Mesendoderm (in vitro differentiated cells): ENCODE measurements around the gene WDR18.
A peak's percentile ranks its signal among the peaks of the same experiment; 100 is the strongest.

Experiments used
- DNase-seq: peaks from one replicate; pipeline ENCODE4 v3.0.0; 2013
- H2AK5ac ChIP-seq: 2 replicates; pipeline ENCODE4 v1.6.1; 2013; ENCODE audit warnings: low read length, inconsistent platforms
- H2BK120ac ChIP-seq: 2 replicates; pipeline ENCODE4 v1.6.1; 2013; ENCODE audit warnings: low read depth, mild to moderate bottlenecking, low read length, moderate library complexity, mixed read lengths
- H2BK15ac ChIP-seq: replicated peaks from 2 replicates; pipeline ENCODE4 v1.6.1; 2013; ENCODE audit warnings: low read depth, mild to moderate bottlenecking, moderate library complexity
- H2BK5ac ChIP-seq: 2 replicates; pipeline ENCODE4 v1.6.1; 2013; ENCODE audit warnings: low read length, inconsistent platforms
- H3K18ac ChIP-seq: 2 replicates; pipeline ENCODE4 v1.6.1; 2013; ENCODE audit warnings: mild to moderate bottlenecking, low read length, mixed read lengths
- H3K23ac ChIP-seq: one replicate; pipeline ENCODE4 v1.6.1; 2013; ENCODE audit warnings: low read length
- H3K27ac ChIP-seq: 2 replicates; pipeline ENCODE4 v1.5.1; 2013; ENCODE audit warnings: low read depth, mild to moderate bottlenecking, inconsistent platforms, low read length, moderate library complexity
- H3K27me3 ChIP-seq: 2 replicates; pipeline ENCODE4 v1.6.1; 2013; ENCODE audit warnings: low read length, control low read depth, mild to moderate bottlenecking, inconsistent platforms; ENCODE audit not compliant: insufficient read depth, poor library complexity
- H3K36me3 ChIP-seq: 2 replicates; pipeline ENCODE4 v1.6.1; 2013; ENCODE audit warnings: low read length, inconsistent platforms; ENCODE audit not compliant: control insufficient read depth, insufficient read depth
- H3K4ac ChIP-seq: one replicate; pipeline ENCODE4 v1.6.1; 2013; ENCODE audit warnings: low read depth, mild to moderate bottlenecking, low read length, moderate library complexity
- H3K4me1 ChIP-seq: 2 replicates; pipeline ENCODE4 v1.6.1; 2013; ENCODE audit warnings: low read depth, low read length, inconsistent platforms; ENCODE audit not compliant: control insufficient read depth
- H3K4me2 ChIP-seq: 2 replicates; pipeline ENCODE4 v1.6.1; 2013; ENCODE audit warnings: low read length
- H3K4me3 ChIP-seq: 2 replicates; pipeline ENCODE4 v1.5.1; 2013; ENCODE audit warnings: mild to moderate bottlenecking, low read length
- H3K56ac ChIP-seq: one replicate; pipeline ENCODE4 v1.6.1; 2013; ENCODE audit warnings: low read length
- H3K79me1 ChIP-seq: 2 replicates; pipeline ENCODE4 v1.6.1; 2013; ENCODE audit warnings: low read length, inconsistent platforms
- H3K79me2 ChIP-seq: 2 replicates; pipeline ENCODE4 v1.6.1; 2013; ENCODE audit warnings: mild to moderate bottlenecking, low read length; ENCODE audit not compliant: control insufficient read depth, insufficient read depth
- H3K9ac ChIP-seq: 2 replicates; pipeline ENCODE4 v1.6.1; 2013; ENCODE audit warnings: low read length, inconsistent platforms
- H4K5ac ChIP-seq: one replicate; pipeline ENCODE4 v1.6.1; 2013; ENCODE audit warnings: low read length
- H4K8ac ChIP-seq: one replicate; pipeline ENCODE4 v1.6.1; 2013; ENCODE audit warnings: low read depth, mild to moderate bottlenecking, control low read depth, low read length, moderate library complexity
- WGBS: extraction: QIAGEN DNeasy Blood & Tissue Kit; methylation state at CpG from one replicate; pipeline ENCODE4 v1.1.7; 2013; ENCODE audit warnings: low lambda C conversion rate, missing lambda C conversion rate; ENCODE audit not compliant: insufficient coverage; ENCODE audit errors: extremely low coverage; 5-methylcytosine and 5-hydroxymethylcytosine counted together

WDR18 gene

DNA sequence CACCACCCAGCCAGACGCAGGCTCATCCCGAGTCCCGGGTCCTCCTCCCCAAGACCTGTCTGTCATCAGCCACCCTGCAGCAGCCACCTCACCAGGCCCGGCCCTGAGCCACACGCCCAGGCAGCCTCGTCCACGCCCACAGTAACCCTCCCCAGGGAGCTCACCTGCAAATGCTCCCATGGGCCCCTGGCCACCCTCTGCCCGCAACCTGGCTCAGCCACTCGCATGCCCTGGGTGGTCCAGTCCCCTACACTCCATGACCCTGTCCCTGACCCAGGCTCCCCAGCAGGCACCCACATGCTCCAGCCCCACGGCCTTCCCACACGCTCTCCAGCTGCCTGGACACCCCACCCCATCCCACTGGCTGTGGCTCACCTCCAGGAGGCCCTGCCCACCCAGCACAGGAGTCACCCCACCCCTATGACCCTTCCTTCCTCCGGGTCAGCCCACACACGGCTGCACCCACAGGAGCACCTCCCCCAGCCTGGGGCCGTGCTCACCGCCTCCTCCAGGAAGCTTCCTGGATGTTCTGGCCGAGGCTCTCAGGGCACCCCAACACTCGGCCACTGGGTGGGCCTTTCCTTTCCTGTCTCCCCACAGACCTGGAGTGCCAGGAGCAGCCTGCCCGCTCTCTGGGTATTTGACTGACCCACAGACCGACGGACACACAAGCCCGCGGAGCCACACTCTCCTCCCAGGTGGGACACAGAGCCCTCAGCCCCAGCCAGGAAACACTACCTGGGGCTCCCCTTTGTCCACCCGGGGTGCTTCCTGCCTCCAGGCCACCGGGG is 33.2 kb downstream of the WDR18 start:
- peak overlapping the region; percentile 67 for H3K56ac ChIP-seq
- peak overlapping the region; percentile 26 for H3K9ac ChIP-seq
- no peak for DNase-seq
- H3K36me3 ChIP-seq = peaks cover 2% of the 10 kb centered on the region
- H4K8ac ChIP-seq = no peak overlapping the region
- H3K79me2 ChIP-seq = peaks cover 68% of the 10 kb centered on the region
- H3K23ac ChIP-seq = no peak overlapping the region
- no peaks in the 10 kb centered on the region for H3K27me3 ChIP-seq
- no peak overlapping the region for H3K4me2 ChIP-seq
- H2BK15ac ChIP-seq = no peak overlapping the region
- H3K4me1 ChIP-seq = peaks cover 6% of the 10 kb centered on the region
- H3K4ac ChIP-seq = no peak overlapping the region
- no peak overlapping the region for H3K4me3 ChIP-seq
- no peak overlapping the region for H2BK120ac ChIP-seq
- H2BK5ac ChIP-seq = no peak overlapping the region
- no peak overlapping the region for H3K27ac ChIP-seq
- no peak overlapping the region for H2AK5ac ChIP-seq
- no CpG with 5 or more reads among the region's 24 CpGs for WGBS
- no peak overlapping the region for H3K18ac ChIP-seq
- H4K5ac ChIP-seq = no peak overlapping the region
- H3K79me1 ChIP-seq = peaks cover 34% of the 10 kb centered on the region

DNA sequence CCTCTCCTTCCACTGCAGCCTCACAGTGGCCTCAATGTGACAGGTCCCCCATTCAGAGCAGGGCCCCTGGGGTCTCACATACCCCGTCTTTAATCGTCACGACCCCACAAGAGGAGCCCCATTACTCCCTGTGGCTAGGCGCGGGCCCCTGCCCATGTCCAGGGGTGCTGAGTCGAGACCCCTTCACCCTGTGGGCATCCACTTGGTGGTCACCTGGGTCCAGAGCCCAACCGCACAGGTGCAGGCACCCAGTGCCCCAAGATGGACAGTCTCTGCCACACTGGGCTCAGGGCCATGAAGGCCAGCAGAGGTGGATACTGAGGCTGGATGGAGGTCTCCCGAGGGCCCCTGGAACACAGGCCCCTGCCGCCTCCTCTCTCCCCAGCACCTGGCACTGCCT is 33.8 kb downstream of the WDR18 start:
- Histone ChIP-seq H3K4me3 (no peak overlapping the region), H3K36me3 (peaks cover 2% of the 10 kb centered on the region), H2BK5ac (no peak overlapping the region), H2BK15ac (no peak overlapping the region), H2BK120ac (no peak overlapping the region), H3K27ac (no peak overlapping the region), H2AK5ac (no peak overlapping the region), H3K4me1 (peaks cover 6% of the 10 kb centered on the region), H3K79me2 (peaks cover 68% of the 10 kb centered on the region), H3K4me2 (no peak overlapping the region), H3K4ac (no peak overlapping the region), H3K79me1 (peaks cover 34% of the 10 kb centered on the region), H3K9ac (no peak overlapping the region), H4K5ac (no peak overlapping the region), H3K27me3 (no peaks in the 10 kb centered on the region), H3K23ac (no peak overlapping the region), H3K18ac (no peak overlapping the region), H4K8ac (no peak overlapping the region), H3K56ac (no peak overlapping the region)
- no peak for DNase-seq
- WGBS = no CpG with 5 or more reads among the region's 9 CpGs

DNA sequence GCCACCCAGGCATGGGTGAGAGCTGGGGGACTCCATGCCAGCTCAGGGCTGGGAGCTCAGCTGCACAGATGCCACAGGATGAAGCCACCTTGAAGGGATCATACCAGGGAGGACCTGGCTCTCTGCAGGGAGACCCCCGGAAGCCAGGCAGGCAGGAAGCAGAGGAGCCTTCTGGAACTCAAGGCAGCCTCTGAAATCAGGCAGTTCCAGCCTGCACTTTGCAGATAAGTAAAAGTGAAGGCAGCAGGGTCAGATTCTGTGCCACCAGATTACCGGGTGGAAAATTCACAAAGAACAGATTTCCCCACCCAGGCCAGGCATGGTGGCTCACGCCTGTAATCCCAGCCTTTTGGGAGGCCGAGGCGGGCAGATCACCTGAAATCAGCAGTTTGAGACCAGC is 34.2 kb downstream of the WDR18 start:
- Histone ChIP-seq H2AK5ac (no peak overlapping the region), H3K4me2 (no peak overlapping the region), H3K27ac (no peak overlapping the region), H2BK5ac (no peak overlapping the region), H3K56ac (no peak overlapping the region), H3K4me1 (peaks cover 6% of the 10 kb centered on the region), H3K79me2 (peaks cover 68% of the 10 kb centered on the region), H3K79me1 (peaks cover 31% of the 10 kb centered on the region), H3K9ac (peak overlapping the region; percentile 24), H3K18ac (no peak overlapping the region), H3K27me3 (no peaks in the 10 kb centered on the region), H3K23ac (no peak overlapping the region), H3K36me3 (no peaks in the 10 kb centered on the region), H2BK15ac (no peak overlapping the region), H4K8ac (no peak overlapping the region), H3K4me3 (no peak overlapping the region), H4K5ac (no peak overlapping the region), H3K4ac (no peak overlapping the region), H2BK120ac (no peak overlapping the region)
- DNase-seq = no peak
- no CpG with 5 or more reads among the region's 5 CpGs for WGBS

DNA sequence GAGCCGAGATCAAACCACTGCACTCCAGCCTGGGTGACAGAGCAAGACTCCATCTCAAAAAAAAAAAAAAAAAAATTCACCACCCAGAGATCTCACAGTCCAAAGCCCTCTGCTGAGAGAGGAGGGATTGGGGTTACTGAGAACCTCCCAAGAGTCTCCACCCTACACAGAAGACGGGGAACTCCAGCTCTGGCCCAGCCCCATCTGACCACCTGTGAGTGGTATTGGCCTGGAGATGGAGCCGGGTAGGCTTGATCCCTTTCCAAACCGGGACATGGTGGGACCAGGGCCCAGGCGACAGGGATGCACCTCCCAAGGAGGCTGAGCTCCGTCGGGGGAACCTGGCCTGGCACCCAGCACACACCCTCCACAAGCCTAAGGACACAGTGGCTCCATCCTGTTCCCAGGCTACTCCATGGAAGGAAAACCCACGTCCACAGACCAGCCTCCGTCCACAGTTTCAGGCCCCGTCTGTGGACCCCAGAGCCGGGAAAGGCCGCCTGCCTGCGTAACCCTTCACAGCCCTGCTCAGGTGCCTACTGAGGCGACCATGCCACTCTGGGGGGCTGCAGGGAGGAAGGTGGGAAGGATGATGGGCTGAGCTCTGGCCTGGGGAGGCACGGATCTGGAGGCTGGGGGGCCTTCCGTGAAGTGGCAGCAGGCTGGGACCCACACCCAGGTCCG is 34.9 kb downstream of the WDR18 start:
- no peak overlapping the region for H2BK15ac ChIP-seq
- no peak overlapping the region for H3K4me3 ChIP-seq
- H3K4me1 ChIP-seq = peaks cover 6% of the 10 kb centered on the region
- H3K27me3 ChIP-seq = no peaks in the 10 kb centered on the region
- H2BK5ac ChIP-seq = no peak overlapping the region
- H3K27ac ChIP-seq = no peak overlapping the region
- H4K8ac ChIP-seq = no peak overlapping the region
- H3K79me2 ChIP-seq = peaks cover 65% of the 10 kb centered on the region
- H3K56ac ChIP-seq = peak overlapping the region; percentile 96
- peaks cover 29% of the 10 kb centered on the region for H3K79me1 ChIP-seq
- no peak overlapping the region for H3K4ac ChIP-seq
- no CpG with 5 or more reads among the region's 17 CpGs for WGBS
- peak overlapping the region; percentile 87 for H3K9ac ChIP-seq
- H4K5ac ChIP-seq = no peak overlapping the region
- no peak overlapping the region for H2BK120ac ChIP-seq
- no peak overlapping the region for H3K23ac ChIP-seq
- H3K36me3 ChIP-seq = no peaks in the 10 kb centered on the region
- no peak overlapping the region for H3K4me2 ChIP-seq
- DNase-seq = no peak
- no peak overlapping the region for H2AK5ac ChIP-seq
- H3K18ac ChIP-seq = no peak overlapping the region

DNA sequence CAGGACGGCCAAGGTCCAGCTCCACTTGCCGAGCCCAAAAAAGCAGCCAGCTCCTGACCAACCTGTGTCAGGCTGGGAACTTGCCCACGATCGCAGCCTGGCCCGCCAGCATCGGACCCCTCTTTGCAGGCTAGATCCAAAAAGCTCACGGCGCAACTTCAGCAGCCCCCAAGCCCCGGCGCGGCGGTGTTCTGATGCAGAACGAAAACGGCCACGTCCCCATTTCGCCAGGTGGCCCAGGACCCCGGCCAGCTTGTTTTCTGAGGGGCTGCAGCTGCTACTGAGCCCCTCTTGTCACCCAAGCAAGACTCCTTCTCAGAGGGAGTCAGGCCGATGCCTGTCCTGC is 35.4 kb downstream of the WDR18 start:
- Histone ChIP-seq H3K4me3 (peak overlapping the region; percentile 77), H4K5ac (no peak overlapping the region), H3K4me2 (peak overlapping the region; percentile 85), H3K27me3 (no peaks in the 10 kb centered on the region), H3K23ac (no peak overlapping the region), H3K4ac (no peak overlapping the region), H2BK5ac (no peak overlapping the region), H2BK120ac (no peak overlapping the region), H3K56ac (peak overlapping the region; percentile 96), H2AK5ac (no peak overlapping the region), H4K8ac (no peak overlapping the region), H3K36me3 (no peaks in the 10 kb centered on the region), H3K4me1 (peaks cover 6% of the 10 kb centered on the region), H2BK15ac (no peak overlapping the region), H3K9ac (peak overlapping the region; percentile 87), H3K79me2 (peaks cover 61% of the 10 kb centered on the region), H3K27ac (no peak overlapping the region), H3K18ac (no peak overlapping the region), H3K79me1 (peaks cover 26% of the 10 kb centered on the region)
- no peak for DNase-seq
- no CpG with 5 or more reads among the region's 18 CpGs for WGBS
